ENCODE data around the gene SLC1A2.

The SLC1A2 gene

DNA sequence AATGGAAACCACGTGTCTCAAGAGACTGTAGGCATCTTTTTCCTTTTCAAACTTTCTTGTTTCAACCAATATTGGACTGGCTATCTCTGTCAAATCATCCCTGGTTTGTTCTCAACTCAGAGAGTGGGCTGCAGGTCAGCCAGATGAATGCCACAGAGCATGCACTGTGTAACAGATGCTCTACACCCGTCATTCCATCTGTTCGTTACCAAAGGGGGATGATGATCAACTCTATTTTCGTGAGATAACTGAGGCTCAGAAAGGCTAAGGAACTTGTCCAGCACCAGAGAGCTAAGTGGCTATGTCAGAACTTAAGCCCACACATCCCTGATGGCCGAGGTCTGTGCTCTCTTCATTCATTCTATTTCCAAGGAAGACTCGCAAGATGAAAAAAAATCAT lies 42.1 kb downstream of the SLC1A2 start:
- no peak for DNase-seq (ENCODE audit: low read depth in 2 of 3, low spot score in 2 of 3)

DNA sequence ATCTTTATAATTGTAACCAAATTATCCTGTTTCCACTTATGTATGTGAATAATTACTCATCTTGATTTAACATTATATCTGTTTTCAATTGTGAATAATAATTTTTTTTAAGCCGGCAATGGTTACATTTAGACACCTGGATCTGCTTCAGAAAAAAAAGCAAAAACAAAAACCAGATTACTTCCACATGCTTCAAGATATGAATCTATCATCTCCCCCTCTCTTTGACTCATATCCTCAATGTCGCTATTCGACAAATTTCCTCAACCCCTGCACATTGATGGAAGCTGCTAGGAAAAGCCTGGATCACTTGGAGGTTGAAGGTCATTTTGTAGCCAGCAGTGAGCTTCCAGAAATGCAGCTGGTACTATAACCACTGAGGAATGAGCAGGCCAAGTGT lies 42.7 kb downstream of the SLC1A2 start:
- DNase-seq (ENCODE audit: low read depth in 2 of 3, low spot score in 2 of 3) = no peak

DNA sequence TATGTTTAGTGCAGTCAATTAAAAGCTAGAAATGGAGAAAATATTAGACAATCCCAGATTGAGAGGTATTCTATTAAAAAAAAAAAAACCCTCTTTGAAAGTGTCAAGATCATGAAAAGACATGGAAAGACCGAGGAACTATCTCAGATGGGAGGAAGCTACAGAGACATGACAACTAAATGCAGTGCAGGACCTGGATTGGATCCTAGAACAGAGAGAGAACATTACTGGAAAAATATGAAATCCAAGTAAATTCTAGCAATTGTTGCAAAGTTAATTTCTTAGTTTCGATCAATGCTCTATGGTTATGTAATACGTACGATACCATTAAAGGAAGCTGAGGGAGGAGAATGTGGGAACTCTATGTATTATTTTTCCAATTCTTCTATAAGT lies 43.2 kb downstream of the SLC1A2 start:
- no peak for DNase-seq (ENCODE audit: low read depth in 2 of 3, low spot score in 2 of 3)

GRCh38 chr11:35375332-35376117 lies 43.8 kb downstream of the SLC1A2 start:
- no peak for DNase-seq (ENCODE audit: low read depth in 2 of 3, low spot score in 2 of 3)

DNA sequence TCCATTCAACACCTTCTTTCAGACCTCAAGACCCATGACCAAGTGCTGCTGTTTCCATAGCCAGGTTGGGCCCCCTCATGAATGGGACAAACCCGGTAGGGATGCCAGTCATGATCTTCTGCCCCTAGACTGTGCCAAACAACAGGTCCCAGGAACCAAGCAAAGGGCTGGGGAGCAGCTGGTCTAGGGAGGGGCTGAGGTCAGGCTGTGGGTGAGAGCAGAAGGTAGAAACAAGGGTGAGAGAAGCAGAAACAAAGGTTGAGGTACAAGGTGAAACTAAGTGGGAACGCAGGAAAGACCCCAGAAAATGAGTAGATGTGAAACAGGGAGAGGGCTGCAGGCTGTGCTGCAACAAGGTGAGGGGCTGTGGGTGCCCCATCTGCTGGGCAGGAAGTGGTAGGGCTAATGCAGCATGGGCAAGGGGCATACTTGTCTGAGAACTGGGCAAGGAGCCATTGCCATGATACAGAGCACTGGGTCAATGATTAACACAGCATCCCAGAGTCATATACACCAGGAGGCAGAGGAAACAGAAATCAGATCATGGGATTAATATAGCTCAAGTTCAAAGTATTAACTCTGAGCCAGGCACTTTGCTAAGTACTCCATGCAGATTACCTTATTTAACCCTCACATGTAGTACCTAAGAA lies 45.9 kb downstream of the SLC1A2 start:
- DNase-seq (ENCODE audit: low read depth in 2 of 3, low spot score in 2 of 3) = no peak

- no peak for DNase-seq (ENCODE audit: low read depth in 2 of 3, low spot score in 2 of 3)
These were observed 46.6 kb downstream of the SLC1A2 start for GRCh38 chr11:35372565-35373283.

DNA sequence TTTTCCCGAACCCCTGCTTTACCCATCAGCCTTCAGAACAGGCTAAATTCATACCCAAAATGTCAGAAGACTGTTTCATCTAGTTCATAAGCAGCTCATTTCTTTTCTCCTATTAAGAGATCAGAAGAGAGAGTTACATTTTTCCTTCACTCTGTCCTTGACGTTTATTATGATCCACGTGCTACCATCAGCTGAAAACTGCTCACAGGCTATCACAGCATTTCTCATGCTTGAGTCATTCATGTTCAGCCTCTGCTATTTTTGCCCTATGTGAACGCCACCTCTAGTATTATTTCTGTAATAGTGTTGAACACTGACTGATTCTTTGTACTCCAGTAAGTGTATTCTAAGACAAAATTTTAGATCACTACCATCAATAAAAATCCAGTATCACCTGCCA lies 51.9 kb downstream of the SLC1A2 start:
- no peak for DNase-seq (ENCODE audit: low read depth in 2 of 3, low spot score in 2 of 3)

DNA sequence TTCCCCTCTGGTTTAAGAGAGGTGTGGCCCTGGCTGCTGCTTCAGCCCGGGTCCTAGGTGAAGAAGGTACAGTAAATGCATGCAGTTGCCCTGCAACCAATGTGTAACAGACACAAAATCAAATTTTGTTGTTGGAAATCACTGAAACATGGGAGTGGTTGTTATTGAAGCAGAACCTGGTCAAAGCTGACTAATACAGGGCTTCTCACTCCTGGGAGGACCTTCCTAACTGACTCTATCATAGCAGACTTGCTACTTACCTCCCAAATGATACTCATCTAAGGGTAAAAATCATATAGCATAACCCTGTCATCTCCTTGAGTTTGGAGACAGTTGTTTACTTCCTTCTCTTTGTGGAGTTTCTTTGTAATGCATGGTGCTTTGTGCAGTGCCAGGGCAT lies 52.6 kb downstream of the SLC1A2 start:
- DNase-seq (ENCODE audit: low read depth in 2 of 3, low spot score in 2 of 3) = no peak

DNA sequence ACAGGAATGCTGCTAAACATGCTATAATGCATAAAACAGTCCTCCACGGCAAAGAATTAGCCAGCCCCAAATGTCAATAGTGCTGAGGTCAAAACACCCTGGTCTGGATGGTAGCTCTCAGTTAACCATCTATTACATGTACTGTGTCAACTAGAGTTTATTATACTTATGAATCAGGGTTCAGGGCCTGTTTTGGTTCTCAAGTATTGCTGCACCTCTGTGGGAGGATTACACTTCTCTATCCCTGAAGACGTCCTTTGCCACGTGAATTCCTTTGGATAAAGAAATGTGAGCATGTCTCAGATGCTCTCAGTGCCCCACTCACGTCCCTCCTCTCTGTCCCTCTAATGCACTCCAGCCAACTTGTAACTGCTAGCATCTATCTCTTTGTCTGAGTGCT lies 53.4 kb downstream of the SLC1A2 start:
- no peak for DNase-seq (ENCODE audit: low read depth in 2 of 3, low spot score in 2 of 3)

DNA sequence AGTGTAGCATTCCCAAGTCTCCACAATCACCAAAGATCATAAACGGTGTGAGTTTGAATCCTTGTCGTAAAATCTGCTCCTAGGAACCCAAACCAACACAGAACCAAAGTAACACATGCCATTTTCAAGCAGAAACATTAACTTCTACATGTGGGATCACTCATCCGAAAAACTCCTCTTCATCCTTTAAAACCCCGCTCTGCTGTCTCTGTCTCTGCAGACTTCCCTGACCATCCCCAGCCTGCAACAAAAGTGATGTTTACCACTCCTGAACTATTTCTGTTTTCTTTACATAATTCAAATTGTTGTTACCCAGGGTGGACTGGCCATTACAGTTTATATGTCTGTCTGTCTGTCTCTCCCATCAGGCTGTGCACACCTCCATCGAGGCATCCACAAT lies 54.0 kb downstream of the SLC1A2 start:
- DNase-seq (ENCODE audit: low read depth in 2 of 3, low spot score in 2 of 3) = no peak

GRCh38 chr11:35363854-35364780 lies 55.2 kb downstream of the SLC1A2 start:
- no peak for DNase-seq (ENCODE audit: low read depth in 2 of 3, low spot score in 2 of 3)

DNA sequence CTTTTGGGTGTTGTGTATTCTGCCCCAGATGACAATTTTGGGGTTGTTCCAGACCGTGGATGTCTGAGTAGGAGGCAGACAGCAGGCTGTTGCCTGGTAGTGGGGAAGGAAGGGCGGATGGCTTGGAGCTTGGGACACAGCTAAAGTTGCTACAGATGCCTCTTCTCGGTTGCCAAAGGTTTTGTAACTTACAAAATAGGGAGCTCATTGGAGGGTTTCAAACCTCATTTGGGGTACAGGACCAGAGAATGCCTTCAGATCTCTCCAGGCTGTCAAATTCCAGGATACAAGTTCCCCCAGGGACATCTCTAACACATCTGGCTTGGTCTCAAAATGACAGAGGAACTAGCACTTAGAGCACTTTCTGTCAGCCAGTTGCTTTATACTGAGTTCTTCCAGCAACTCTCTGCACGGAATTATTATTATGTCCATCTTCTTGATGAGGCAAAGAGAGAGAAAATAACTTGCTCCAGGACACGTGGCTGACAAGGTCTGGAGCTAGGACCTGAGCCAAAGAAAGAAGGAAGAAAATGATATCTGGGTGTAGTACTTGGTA lies 56.0 kb downstream of the SLC1A2 start:
- no peak for DNase-seq (ENCODE audit: low read depth in 2 of 3, low spot score in 2 of 3)

DNA sequence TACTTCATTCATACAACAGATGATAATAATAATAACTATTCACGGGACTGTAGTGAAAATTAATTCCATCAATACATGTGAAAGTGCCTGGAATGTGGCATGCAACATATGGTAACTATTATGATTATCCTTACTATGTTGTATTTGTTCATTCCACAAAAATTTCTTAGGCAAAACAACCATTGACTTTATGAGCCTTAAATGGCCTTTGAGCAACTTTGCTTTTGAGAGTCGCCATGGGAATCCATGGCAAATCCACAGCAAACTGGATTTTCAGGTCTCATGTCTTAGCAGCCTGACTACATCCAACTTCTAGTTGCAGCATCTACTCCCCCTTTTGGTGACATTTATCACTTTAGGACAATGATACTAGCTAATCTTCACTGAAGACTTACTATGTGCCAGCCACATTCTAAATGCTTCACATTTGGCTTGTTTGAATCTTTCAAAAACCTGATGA lies 56.8 kb downstream of the SLC1A2 start:
- no peak for DNase-seq (ENCODE audit: low read depth in 2 of 3, low spot score in 2 of 3)

GRCh38 chr11:35360055-35360530 lies 59.3 kb downstream of the SLC1A2 start:
- no peak for DNase-seq (ENCODE audit: low read depth in 2 of 3, low spot score in 2 of 3)

- no peak for DNase-seq (ENCODE audit: low read depth in 2 of 3, low spot score in 2 of 3)
These were observed 59.9 kb downstream of the SLC1A2 start for GRCh38 chr11:35359321-35360054.

- no peak for DNase-seq (ENCODE audit: low read depth in 2 of 3, low spot score in 2 of 3)
These were observed 61.0 kb downstream of the SLC1A2 start for GRCh38 chr11:35358391-35358790.

- no peak for DNase-seq (ENCODE audit: low read depth in 2 of 3, low spot score in 2 of 3)
These were observed 61.4 kb downstream of the SLC1A2 start for GRCh38 chr11:35357923-35358322.

GRCh38 chr11:35355102-35355749 lies 64.1 kb downstream of the SLC1A2 start:
- no peak for DNase-seq (ENCODE audit: low read depth in 2 of 3, low spot score in 2 of 3)

DNA sequence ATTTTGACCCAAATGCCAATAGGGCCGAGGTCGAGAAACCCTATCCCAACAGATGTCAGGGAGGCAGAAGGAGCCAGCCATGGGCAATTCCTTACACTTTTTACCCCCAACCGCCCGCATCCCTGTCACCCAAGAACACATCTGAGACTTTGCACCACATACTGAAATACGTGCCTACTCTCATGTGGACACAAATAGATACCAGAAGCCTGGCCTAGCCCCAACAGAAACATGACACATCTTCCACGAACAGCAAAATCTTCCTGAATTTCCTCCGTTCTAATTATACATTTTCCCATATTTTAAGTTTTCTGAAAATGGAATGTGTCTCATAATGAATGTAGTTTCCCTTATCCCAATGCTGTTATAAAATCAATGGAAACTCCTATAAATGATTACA lies 64.7 kb downstream of the SLC1A2 start:
- DNase-seq (ENCODE audit: low read depth in 2 of 3, low spot score in 2 of 3) = no peak

All from activated CD8-positive, alpha-beta memory T cell treated with anti-CD3 and anti-CD28 coated beads for 48 hours (primary cell).